HFFc6 (cell line): ENCODE measurements around the gene WDR82. TPM values are rescaled to one million over a fixed set of nuclear protein-coding genes. Genes with fewer than 3 reads are reported as not detected.
"Not testable (repeated sequence)": the region's sequence is repeated elsewhere in the genome, so short reads cannot be mapped to it uniquely, and the experiment has no call there.

Experiments used
- DNase-seq: peaks from one replicate; pipeline ENCODE4 v3.0.0-alpha.2; 2018
- H3K27ac Mint-ChIP-seq: 2 replicates; pipeline ENCODE4 v1.8.0; 2020; ENCODE audit warnings: mild to moderate bottlenecking, mixed read lengths
- H3K27me3 Mint-ChIP-seq: 2 replicates; pipeline ENCODE4 v1.8.0; 2021; ENCODE audit warnings: mild to moderate bottlenecking, moderate library complexity, mixed read lengths; ENCODE audit not compliant: insufficient read depth
- H3K36me3 Mint-ChIP-seq: 2 replicates; pipeline ENCODE4 v1.8.0; 2021; ENCODE audit warnings: low read depth, mixed read lengths
- H3K4me1 Mint-ChIP-seq: 2 replicates; pipeline ENCODE4 v1.8.0; 2020; ENCODE audit warnings: low read depth, mixed read lengths
- H3K4me3 Mint-ChIP-seq: 2 replicates; pipeline ENCODE4 v1.8.0; 2020; ENCODE audit warnings: mild to moderate bottlenecking, moderate library complexity, mixed read lengths
- H3K9me3 Mint-ChIP-seq: 2 replicates; pipeline ENCODE4 v1.8.0; 2020; ENCODE audit warnings: mild to moderate bottlenecking, mixed read lengths
- total RNA-seq, 6 experiments: library from RNA; stranded (reverse); fragmentation: NEBNext Ultra II Directional; extraction: Animal tissue kit (Norgen Biotek cat#: 25700); gene quantifications; 2 replicates in 1 of 6; 3 replicates in 5 of 6; pipeline ENCODE4 v1.2.3, GENCODE V29; 2021
- TF ChIP-seq, protein P1 (sequence below): fragments of 200-600 bp; sonication (generic); IDR thresholded peaks from 2 replicates; pipeline ENCODE4 v1.5.0; 2021; ENCODE audit warnings: antibody characterized with exemption, mild to moderate bottlenecking

Gene WDR82
- total RNA-seq, 6 experiments from 2014 or later, result 55.2 to 62.0 (median 58.6) TPM

DNA sequence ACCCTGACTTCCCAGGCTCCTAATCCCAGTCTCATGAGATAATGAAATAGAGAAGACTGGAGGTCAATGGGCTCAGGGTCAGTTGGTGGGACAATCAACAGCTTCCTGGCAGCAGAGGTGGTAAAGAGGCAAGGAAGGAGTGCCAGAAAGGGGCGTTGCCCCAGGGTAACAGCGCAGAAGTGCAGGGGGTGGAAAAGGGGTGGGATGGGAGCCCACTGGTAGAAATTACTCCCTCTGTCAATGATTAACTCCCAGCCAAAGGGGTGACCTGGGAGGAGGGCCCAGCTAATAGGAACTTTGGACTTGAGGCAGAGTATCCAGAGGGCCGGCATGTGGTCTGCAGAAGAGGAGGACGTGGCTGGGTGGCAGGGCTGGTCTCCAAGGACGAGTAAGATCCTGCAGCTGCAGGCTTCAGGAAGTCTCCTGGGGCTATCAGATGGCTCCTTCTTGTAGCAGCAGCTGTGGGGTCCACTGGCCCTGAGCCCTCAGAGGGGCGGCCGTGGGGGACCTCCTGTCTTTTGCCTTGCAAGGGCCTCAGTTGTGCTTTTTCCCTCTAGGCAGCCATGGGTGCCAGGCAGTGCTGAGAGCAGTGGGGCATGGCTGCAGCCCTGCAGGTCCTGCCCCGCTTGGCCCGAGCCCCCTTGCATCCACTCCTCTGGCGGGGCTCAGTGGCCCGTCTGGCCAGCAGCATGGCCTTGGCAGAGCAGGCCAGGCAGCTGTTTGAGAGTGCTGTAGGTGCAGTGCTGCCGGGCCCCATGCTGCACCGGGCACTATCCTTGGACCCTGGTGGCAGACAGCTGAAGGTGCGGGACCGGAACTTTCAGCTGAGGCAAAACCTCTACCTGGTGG, 11.5 kb upstream of the WDR82 start:
- no peak for DNase-seq
- Mint-ChIP-seq H3K36me3 (peaks cover 6% of the 10 kb centered on the region), H3K4me1 (peaks cover 21% of the 10 kb centered on the region), H3K27ac (no peak overlapping the region), H3K9me3 (no peaks in the 10 kb centered on the region), H3K4me3 (no peak overlapping the region), H3K27me3 (peaks cover 4% of the 10 kb centered on the region)
- TF ChIP-seq, protein P1, sequence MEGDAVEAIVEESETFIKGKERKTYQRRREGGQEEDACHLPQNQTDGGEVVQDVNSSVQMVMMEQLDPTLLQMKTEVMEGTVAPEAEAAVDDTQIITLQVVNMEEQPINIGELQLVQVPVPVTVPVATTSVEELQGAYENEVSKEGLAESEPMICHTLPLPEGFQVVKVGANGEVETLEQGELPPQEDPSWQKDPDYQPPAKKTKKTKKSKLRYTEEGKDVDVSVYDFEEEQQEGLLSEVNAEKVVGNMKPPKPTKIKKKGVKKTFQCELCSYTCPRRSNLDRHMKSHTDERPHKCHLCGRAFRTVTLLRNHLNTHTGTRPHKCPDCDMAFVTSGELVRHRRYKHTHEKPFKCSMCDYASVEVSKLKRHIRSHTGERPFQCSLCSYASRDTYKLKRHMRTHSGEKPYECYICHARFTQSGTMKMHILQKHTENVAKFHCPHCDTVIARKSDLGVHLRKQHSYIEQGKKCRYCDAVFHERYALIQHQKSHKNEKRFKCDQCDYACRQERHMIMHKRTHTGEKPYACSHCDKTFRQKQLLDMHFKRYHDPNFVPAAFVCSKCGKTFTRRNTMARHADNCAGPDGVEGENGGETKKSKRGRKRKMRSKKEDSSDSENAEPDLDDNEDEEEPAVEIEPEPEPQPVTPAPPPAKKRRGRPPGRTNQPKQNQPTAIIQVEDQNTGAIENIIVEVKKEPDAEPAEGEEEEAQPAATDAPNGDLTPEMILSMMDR, result peak; percentile 50

DNA sequence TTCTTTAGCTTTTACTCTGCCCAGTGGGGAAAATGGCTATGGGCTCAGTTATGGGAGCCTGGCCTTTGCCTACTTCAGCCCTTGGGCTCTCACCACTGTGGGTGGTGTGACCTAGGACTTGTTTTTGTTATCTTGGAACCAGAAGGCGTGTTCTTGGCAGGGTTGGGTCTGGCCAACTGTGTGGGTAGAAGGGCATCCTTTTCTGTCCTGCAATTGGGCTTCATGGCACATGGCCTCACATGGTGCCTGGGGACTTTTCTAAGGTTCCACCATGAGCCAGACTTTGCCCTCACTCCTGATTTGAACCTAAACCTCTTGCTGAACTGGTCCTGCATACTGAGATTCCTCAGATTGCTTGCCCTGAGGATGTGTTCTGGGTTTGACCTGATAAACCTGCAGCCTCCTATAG, 10.9 kb upstream of the WDR82 start:
- TF ChIP-seq, protein P1, result no peak
- H3K4me3 Mint-ChIP-seq, result peak overlapping the region; percentile 92
- H3K27ac Mint-ChIP-seq, result no peak overlapping the region

DNA sequence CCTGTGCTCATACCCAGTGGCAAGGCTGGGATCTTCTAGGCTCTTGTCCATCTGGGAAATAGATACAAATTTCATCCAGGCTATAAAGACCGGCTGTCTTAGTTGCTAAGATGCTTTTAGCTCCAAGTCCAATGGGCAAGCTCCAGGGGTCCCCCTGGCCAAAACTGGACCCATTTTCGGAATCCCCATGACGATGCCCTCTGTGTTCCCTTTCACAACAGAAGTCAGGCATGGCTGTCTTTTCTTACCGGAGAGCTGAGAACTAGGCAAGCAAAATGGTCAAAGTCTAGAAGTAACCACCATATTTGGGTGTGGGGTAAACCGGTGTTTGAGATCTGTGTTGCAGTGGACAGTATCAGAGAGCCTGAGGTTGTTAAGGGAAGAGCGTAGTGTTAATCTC, 10.2 kb upstream of the WDR82 start:
- Mint-ChIP-seq H3K9me3 (no peaks in the 10 kb centered on the region), H3K4me1 (peaks cover 21% of the 10 kb centered on the region), H3K36me3 (peaks cover 6% of the 10 kb centered on the region), H3K27me3 (peaks cover 4% of the 10 kb centered on the region), H3K27ac (peak overlapping the region; percentile 100), H3K4me3 (peak overlapping the region; percentile 92)
- no peak for DNase-seq
- TF ChIP-seq, protein P1, result no peak

More for the DNA sequence above, 10.9 kb upstream of the WDR82 start:
- no peak for DNase-seq
- peaks cover 6% of the 10 kb centered on the region for H3K36me3 Mint-ChIP-seq
- no peaks in the 10 kb centered on the region for H3K9me3 Mint-ChIP-seq
- H3K27me3 Mint-ChIP-seq, result peaks cover 4% of the 10 kb centered on the region
- peaks cover 21% of the 10 kb centered on the region for H3K4me1 Mint-ChIP-seq

DNA sequence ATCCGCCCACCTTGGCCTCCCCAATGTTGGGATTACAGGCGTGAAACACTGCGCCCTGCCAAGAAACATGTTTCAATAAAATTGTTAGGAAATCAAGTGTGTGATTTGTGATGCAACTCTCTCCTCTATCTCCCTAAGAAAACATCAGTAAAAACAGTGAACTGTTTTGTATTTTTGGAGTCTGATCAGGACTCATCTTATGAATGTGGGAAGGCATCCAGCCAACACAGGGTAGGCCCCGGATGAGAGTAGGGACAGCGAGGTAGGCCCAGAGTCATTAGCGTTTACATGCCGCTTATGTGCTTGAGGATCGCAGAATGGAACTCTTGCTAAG, 8.3 kb upstream of the WDR82 start:
- TF ChIP-seq, protein P1, result no peak
- H3K4me3 Mint-ChIP-seq, result peak overlapping the region; percentile 92
- H3K27ac Mint-ChIP-seq, result peak overlapping the region; percentile 100
- peaks cover 30% of the 10 kb centered on the region for H3K4me1 Mint-ChIP-seq
- no peak for DNase-seq
- no peaks in the 10 kb centered on the region for H3K9me3 Mint-ChIP-seq
- H3K27me3 Mint-ChIP-seq, result peaks cover 4% of the 10 kb centered on the region
- H3K36me3 Mint-ChIP-seq, result peaks cover 6% of the 10 kb centered on the region

DNA sequence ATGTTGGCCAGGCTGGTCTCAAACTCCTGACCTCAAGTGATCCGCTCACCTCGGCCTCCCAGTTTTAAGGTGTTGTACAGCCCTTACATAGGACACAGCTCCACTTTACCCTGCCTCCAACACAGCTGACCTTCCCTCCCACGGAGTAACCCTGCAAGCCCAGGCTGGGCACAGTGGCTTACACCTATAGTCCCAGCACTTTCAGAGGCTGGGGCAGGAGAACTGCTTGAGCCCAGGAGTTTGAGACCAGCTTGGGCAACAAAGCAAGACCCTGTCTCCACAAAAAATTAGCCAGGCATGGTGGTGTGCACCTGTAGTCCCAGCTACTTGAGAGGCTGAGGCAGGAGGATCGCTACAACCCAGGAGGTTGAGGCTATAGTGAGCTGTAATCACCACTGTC, 5.6 kb upstream of the WDR82 start:
- peaks cover 41% of the 10 kb centered on the region for H3K4me1 Mint-ChIP-seq
- not testable (repeated sequence) for H3K27ac Mint-ChIP-seq, H3K27me3 Mint-ChIP-seq, H3K36me3 Mint-ChIP-seq, H3K9me3 Mint-ChIP-seq, H3K4me3 Mint-ChIP-seq, DNase-seq

DNA sequence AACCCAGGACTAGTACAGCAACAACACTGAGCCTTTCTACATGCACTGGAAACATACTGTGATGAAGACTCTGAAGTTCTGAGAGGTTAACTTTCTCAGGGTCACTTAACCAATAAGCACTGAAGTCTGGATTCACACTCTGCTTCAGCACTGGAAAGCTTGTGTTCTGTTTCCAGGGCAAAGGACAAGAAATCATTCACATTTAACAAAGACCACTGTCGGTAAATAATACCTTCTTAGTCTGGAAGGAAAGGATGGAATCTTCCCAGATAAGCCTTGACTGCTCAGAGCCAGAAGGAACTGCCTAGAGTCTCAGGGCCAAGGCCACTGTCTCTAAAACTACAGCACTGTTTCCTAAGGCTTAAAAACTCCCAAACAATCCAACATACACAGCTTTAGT, 4.9 kb upstream of the WDR82 start:
- no peak overlapping the region for H3K4me3 Mint-ChIP-seq
- peaks cover 6% of the 10 kb centered on the region for H3K27me3 Mint-ChIP-seq
- H3K9me3 Mint-ChIP-seq, result no peaks in the 10 kb centered on the region
- peaks cover 10% of the 10 kb centered on the region for H3K36me3 Mint-ChIP-seq
- TF ChIP-seq, protein P1, result no peak
- no peak for DNase-seq
- peaks cover 39% of the 10 kb centered on the region for H3K4me1 Mint-ChIP-seq
- peak overlapping the region; percentile 48; the same call in 1 of the 2 replicates for H3K27ac Mint-ChIP-seq
